HepG2 (cell line): ENCODE results near the gene AKTIP. TPM values are rescaled to one million over a fixed set of nuclear protein-coding genes. Genes with fewer than 3 reads are reported as not detected.

ENCODE experiments used
- ARHGAP35 ChIP-seq: sonication (generic); formaldehyde crosslinking; IDR thresholded peaks from 2 replicates; pipeline ENCODE4 v1.9.0; 2022; ENCODE audit warnings: mild to moderate bottlenecking, inconsistent platforms, moderate library complexity, missing genetic modification reagents, borderline replicate concordance
- ARNT ChIP-seq: fragments of 450-650 bp; IDR thresholded peaks from 2 replicates; pipeline ENCODE4 v1.6.1; 2017
- CEBPG ChIP-seq: IDR thresholded peaks from 2 replicates; pipeline ENCODE4 v1.6.1; 2016
- FOXO1 ChIP-seq: sonication (generic); formaldehyde crosslinking; IDR thresholded peaks from 2 replicates; pipeline ENCODE4 v1.4.0; 2020; ENCODE audit warnings: missing genetic modification reagents
- HDAC1 ChIP-seq: sonication (generic); formaldehyde crosslinking; IDR thresholded peaks from 2 replicates; pipeline ENCODE4 v1.5.1; 2020; ENCODE audit warnings: mild to moderate bottlenecking, missing genetic modification reagents
- MXI1 ChIP-seq: IDR thresholded peaks from 3 replicates; pipeline ENCODE4 v1.6.1; 2012; ENCODE audit warnings: low read depth, low read length, inconsistent platforms, borderline replicate concordance
- NFYB ChIP-seq: sonication (generic); formaldehyde crosslinking; IDR thresholded peaks from 2 replicates; pipeline ENCODE4 v1.4.0; 2020; ENCODE audit warnings: missing genetic modification reagents
- NR2F2 ChIP-seq: IDR thresholded peaks from 2 replicates; pipeline ENCODE4 v1.6.1; 2012; ENCODE audit warnings: low read depth, inconsistent platforms, borderline replicate concordance
- RAD51 ChIP-seq: fragments of 450-650 bp; IDR thresholded peaks from 2 replicates; pipeline ENCODE4 v1.6.1; 2016; ENCODE audit warnings: borderline replicate concordance
- SAP130 ChIP-seq: IDR thresholded peaks from 2 replicates; pipeline ENCODE4 v1.6.1; 2016; ENCODE audit warnings: low read depth
- SOX6 ChIP-seq, 2 experiments: fragments of 450-650 bp in 1 of 2; sonication (generic) in 1 of 2; formaldehyde crosslinking in 1 of 2; IDR thresholded peaks; 2 replicates each; pipeline versions ENCODE4 v1.4.0 to v1.6.1; 2017 to 2020; ENCODE audit warnings: antibody characterized with exemption in 1 of 2, mild to moderate bottlenecking in 1 of 2, missing genetic modification reagents in 1 of 2
- TEAD2 ChIP-seq: sonication (generic); formaldehyde crosslinking; IDR thresholded peaks from 2 replicates; pipeline ENCODE4 v1.9.0; 2021; ENCODE audit warnings: missing genetic modification reagents
- WIZ ChIP-seq: sonication (generic); formaldehyde crosslinking; IDR thresholded peaks from 2 replicates; pipeline ENCODE4 v1.5.1; 2020; ENCODE audit warnings: mild to moderate bottlenecking, missing genetic modification reagents
- ZFX ChIP-seq: sonication (generic); formaldehyde crosslinking; IDR thresholded peaks from 2 replicates; pipeline ENCODE4 v1.4.0; 2020; ENCODE audit warnings: mild to moderate bottlenecking, low read depth, missing genetic modification reagents, moderate library complexity
- ZNF263 ChIP-seq: sonication (generic); formaldehyde crosslinking; IDR thresholded peaks from 2 replicates; pipeline ENCODE4 v1.4.0; 2020; ENCODE audit warnings: missing genetic modification reagents
- ZNF484 ChIP-seq: sonication (generic); formaldehyde crosslinking; IDR thresholded peaks from 2 replicates; pipeline ENCODE4 v1.5.1; 2020; ENCODE audit warnings: mild to moderate bottlenecking, low read depth, missing genetic modification reagents, borderline replicate concordance
- ZNF878 ChIP-seq: sonication (generic); formaldehyde crosslinking; IDR thresholded peaks from 2 replicates; pipeline ENCODE4 v1.8.1; 2023; ENCODE audit warnings: mild to moderate bottlenecking, missing genetic modification reagents, moderate library complexity
- ZSCAN21 ChIP-seq: sonication (generic); formaldehyde crosslinking; IDR thresholded peaks from 2 replicates; pipeline ENCODE4 v1.8.0; 2022; ENCODE audit warnings: mild to moderate bottlenecking, missing genetic modification reagents, moderate library complexity, borderline replicate concordance
- polyA plus RNA-seq, 8 experiments: library from polyadenylated mRNA; depleted of rRNA in 3 of 8; stranded (reverse) in 7 of 8; unstranded in 1 of 8; fragments of >200 nt; fragmentation: Illumina TruSeq in 4 of 8; extraction: Trizol in 4 of 8; gene quantifications; 2 replicates each; pipeline versions ENCODE4 v1.2.1 to v1.2.3, GENCODE V29; 2011 to 2016; ENCODE audit warnings: low read depth in 4 of 8, missing spikeins in 1 of 8, mixed read lengths in 1 of 8; ENCODE audit not compliant: insufficient read depth in 1 of 8
- total RNA-seq, 5 experiments: library from RNA; depleted of rRNA; stranded (reverse); fragments of >200 nt; fragmentation: Illumina TruSeq; extraction: Trizol; gene quantifications; 2 replicates each; pipeline ENCODE4 v1.2.3, GENCODE V29; 2016; ENCODE audit warnings: low read depth in 1 of 5
- TF ChIP-seq, protein P1 (sequence below), 2 experiments: fragments of 450-650 bp in 1 of 2; sonication (generic) in 1 of 2; formaldehyde crosslinking; IDR thresholded peaks; 2 replicates each; pipeline versions ENCODE4 v1.5.0 to v1.8.0; 2020 to 2022; ENCODE audit warnings: mild to moderate bottlenecking in 1 of 2, missing genetic modification reagents in 1 of 2
- TF ChIP-seq, protein P2 (sequence below): sonication (generic); formaldehyde crosslinking; conservative IDR thresholded peaks from 2 replicates; pipeline ENCODE4 v1.4.0; 2020; ENCODE audit warnings: mild to moderate bottlenecking, missing genetic modification reagents, moderate library complexity
- TF ChIP-seq, protein P3 (sequence below): sonication (generic); formaldehyde crosslinking; IDR thresholded peaks from 2 replicates; pipeline ENCODE4 v1.8.1; 2023; ENCODE audit warnings: mild to moderate bottlenecking, moderate library complexity, missing genetic modification reagents
- TF ChIP-seq, protein P4 (sequence below): sonication (generic); formaldehyde crosslinking; IDR thresholded peaks from 2 replicates; pipeline ENCODE4 v1.9.0; 2021; ENCODE audit warnings: missing genetic modification reagents, mild to moderate bottlenecking, borderline replicate concordance
- TF ChIP-seq, protein P5 (sequence below): IDR thresholded peaks from 2 replicates; pipeline ENCODE4 v1.6.1; 2016; ENCODE audit warnings: missing genetic modification reagents, missing compliant biosample characterization

The AKTIP gene
- total and polyA plus RNA-seq, 2 of the 13 experiments (the other 11 are each of a cell fraction or from before 2014, with no cell fraction given), result 28.8 to 49.0 TPM

DNA sequence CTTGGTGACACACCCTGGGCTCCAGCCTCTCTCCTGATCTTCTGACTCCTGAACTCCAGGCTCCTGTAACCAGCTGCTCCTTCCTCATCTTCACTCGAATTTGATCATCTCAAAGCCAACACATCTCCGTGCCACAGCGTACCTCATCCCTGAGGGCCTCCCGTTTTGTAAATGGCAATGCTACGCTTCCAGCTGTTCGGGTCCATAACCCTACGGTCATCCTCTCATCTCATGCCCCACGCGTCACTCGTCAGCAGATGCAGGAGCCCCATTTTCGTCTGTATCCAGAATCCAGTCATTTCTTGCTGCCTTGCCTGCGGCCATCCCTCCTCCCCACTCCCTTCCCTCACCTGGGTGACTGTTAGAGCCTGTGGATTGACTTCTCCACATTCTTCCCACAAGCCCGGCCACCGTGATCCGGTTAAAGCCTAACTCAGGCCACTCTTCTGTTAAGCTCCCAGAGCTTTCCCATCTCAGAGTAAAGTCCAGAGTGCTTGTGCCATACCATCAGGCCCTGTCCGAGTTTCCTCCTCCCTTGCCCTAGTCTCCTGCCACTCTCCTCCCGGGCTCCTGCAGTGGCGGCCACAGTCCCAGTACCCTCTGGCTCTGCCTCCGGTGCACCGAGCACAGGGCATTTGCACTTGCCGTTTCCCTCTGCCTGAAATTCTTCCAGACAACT lies 20.3 kb upstream of the AKTIP start (continued):
- TF ChIP-seq HDAC1 (CRISPR knock-in tag) (peak; percentile 40; the same call in 1 of the 2 replicates), ZNF484 (CRISPR knock-in tag) (no peak), SAP130 (CRISPR knock-in tag) (0 out of 2 replicates have a peak, but pooled peaks have one; percentile 32), ZNF878 (CRISPR knock-in tag) (peak; percentile 29; the same call in 1 of the 2 replicates), ARNT (no peak), FOXO1 (CRISPR knock-in tag) (0 out of 2 replicates have a peak, but pooled peaks have one; percentile 20), SOX6 (IDR thresholded peaks at IDR 0.05) (no peak), SOX6 (CRISPR knock-in tag; IDR thresholded peaks at IDR 0.05) (peak; percentile 53; the same call in 1 of the 2 replicates), NR2F2 (no peak), TEAD2 (CRISPR knock-in tag) (no peak), ZNF263 (peak; percentile 77), ZFX (CRISPR knock-in tag) (peak; percentile 37), CEBPG (peak; percentile 4; the same call in 1 of the 2 replicates), NFYB (CRISPR knock-in tag) (no peak), ARHGAP35 (CRISPR knock-in tag) (no peak), RAD51 (no peak), WIZ (CRISPR knock-in tag) (no peak), MXI1 (no peak), ZSCAN21 (0 out of 2 replicates have a peak, but pooled peaks have one; percentile 61)
- TF ChIP-seq, protein P1, sequence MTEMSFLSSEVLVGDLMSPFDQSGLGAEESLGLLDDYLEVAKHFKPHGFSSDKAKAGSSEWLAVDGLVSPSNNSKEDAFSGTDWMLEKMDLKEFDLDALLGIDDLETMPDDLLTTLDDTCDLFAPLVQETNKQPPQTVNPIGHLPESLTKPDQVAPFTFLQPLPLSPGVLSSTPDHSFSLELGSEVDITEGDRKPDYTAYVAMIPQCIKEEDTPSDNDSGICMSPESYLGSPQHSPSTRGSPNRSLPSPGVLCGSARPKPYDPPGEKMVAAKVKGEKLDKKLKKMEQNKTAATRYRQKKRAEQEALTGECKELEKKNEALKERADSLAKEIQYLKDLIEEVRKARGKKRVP (CRISPR knock-in tag; IDR thresholded peaks at IDR 0.05), result no peak
- TF ChIP-seq, protein P2, sequence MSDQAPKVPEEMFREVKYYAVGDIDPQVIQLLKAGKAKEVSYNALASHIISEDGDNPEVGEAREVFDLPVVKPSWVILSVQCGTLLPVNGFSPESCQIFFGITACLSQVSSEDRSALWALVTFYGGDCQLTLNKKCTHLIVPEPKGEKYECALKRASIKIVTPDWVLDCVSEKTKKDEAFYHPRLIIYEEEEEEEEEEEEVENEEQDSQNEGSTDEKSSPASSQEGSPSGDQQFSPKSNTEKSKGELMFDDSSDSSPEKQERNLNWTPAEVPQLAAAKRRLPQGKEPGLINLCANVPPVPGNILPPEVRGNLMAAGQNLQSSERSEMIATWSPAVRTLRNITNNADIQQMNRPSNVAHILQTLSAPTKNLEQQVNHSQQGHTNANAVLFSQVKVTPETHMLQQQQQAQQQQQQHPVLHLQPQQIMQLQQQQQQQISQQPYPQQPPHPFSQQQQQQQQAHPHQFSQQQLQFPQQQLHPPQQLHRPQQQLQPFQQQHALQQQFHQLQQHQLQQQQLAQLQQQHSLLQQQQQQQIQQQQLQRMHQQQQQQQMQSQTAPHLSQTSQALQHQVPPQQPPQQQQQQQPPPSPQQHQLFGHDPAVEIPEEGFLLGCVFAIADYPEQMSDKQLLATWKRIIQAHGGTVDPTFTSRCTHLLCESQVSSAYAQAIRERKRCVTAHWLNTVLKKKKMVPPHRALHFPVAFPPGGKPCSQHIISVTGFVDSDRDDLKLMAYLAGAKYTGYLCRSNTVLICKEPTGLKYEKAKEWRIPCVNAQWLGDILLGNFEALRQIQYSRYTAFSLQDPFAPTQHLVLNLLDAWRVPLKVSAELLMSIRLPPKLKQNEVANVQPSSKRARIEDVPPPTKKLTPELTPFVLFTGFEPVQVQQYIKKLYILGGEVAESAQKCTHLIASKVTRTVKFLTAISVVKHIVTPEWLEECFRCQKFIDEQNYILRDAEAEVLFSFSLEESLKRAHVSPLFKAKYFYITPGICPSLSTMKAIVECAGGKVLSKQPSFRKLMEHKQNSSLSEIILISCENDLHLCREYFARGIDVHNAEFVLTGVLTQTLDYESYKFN, result peak; percentile 51
- TF ChIP-seq, protein P3, sequence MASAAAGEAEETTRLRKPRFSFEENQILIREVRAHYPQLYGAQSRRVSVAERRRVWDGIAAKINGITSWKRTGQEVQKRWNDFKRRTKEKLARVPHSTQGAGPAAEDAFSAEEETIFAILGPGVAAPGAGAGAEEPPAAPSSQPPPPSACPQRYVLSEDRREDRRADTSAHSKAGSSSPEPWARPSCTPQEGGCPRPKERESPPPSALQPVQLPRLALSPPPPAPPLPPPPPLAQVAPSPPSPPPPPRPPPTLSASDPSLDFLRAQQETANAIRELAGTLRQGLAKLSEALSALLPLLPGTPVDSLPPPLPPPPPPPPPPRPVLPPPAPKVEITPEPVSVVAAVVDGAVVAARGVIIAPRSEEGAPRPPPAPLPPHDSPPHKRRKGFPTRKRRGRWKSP, result 0 out of 2 replicates have a peak, but pooled peaks have one; percentile 30
- TF ChIP-seq, protein P4, sequence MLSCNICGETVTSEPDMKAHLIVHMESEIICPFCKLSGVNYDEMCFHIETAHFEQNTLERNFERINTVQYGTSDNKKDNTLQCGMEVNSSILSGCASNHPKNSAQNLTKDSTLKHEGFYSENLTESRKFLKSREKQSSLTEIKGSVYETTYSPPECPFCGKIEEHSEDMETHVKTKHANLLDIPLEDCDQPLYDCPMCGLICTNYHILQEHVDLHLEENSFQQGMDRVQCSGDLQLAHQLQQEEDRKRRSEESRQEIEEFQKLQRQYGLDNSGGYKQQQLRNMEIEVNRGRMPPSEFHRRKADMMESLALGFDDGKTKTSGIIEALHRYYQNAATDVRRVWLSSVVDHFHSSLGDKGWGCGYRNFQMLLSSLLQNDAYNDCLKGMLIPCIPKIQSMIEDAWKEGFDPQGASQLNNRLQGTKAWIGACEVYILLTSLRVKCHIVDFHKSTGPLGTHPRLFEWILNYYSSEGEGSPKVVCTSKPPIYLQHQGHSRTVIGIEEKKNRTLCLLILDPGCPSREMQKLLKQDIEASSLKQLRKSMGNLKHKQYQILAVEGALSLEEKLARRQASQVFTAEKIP (CRISPR knock-in tag), result no peak
- TF ChIP-seq, protein P5, sequence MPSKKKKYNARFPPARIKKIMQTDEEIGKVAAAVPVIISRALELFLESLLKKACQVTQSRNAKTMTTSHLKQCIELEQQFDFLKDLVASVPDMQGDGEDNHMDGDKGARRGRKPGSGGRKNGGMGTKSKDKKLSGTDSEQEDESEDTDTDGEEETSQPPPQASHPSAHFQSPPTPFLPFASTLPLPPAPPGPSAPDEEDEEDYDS (CRISPR knock-in tag), result 0 out of 2 replicates have a peak, but pooled peaks have one; percentile 16
